Transverse colon (tissue), 4 donors: ENCODE measurements around the gene PRKCZ. TPM values are rescaled to one million over a fixed set of nuclear protein-coding genes. Genes with fewer than 3 reads are reported as not detected.

Experiments
- DNase-seq: peaks from one replicate; pipeline ENCODE4 v3.0.0-alpha.2; 2019
- H3K27ac ChIP-seq, 4 donors: fragments of 200-600 bp; sonication (generic); 2 replicates each; pipeline ENCODE4 v1.5.1; 2016 to 2018; ENCODE audit warnings: inconsistent platforms in 4 of 4
- H3K27me3 ChIP-seq: fragments of 200-600 bp; sonication (generic); 2 replicates; pipeline ENCODE4 v1.5.1; 2017; ENCODE audit warnings: inconsistent platforms
- H3K36me3 ChIP-seq, 4 donors: fragments of 200-600 bp; sonication (generic); 2 replicates each; pipeline ENCODE4 v1.5.1; 2017 to 2019; ENCODE audit warnings: inconsistent platforms in 4 of 4
- H3K4me1 ChIP-seq, 4 donors: fragments of 200-600 bp; sonication (generic); 2 replicates each; pipeline ENCODE4 v1.5.1; 2017 to 2020; ENCODE audit warnings: inconsistent platforms in 4 of 4
- H3K4me3 ChIP-seq, 4 donors: fragments of 200-600 bp; sonication (generic); 1 replicate in 1 of 4; 2 replicates in 3 of 4; pipeline versions ENCODE4 v1.5.1 to v1.6.1; 2017 to 2019; ENCODE audit warnings: inconsistent platforms in 4 of 4
- H3K9me3 ChIP-seq, 2 donors: fragments of 200-600 bp; sonication (generic); 2 replicates each; pipeline ENCODE4 v1.5.1; 2017 to 2019; ENCODE audit warnings: inconsistent platforms in 2 of 2
- EP300 ChIP-seq: sonication (generic); formaldehyde crosslinking; IDR thresholded peaks from one replicate; pipeline ENCODE4 v1.6.1; 2017; ENCODE audit warnings: antibody characterized with exemption, low read depth
- POLR2A ChIP-seq: fragments of 450-650 bp; IDR thresholded peaks from one replicate; pipeline ENCODE4 v1.6.1; 2016; ENCODE audit warnings: antibody characterized with exemption, mild to moderate bottlenecking, moderate library complexity
- POLR2AphosphoS5 ChIP-seq, 3 donors: sonication (generic); formaldehyde crosslinking; IDR thresholded peaks; one replicate each; pipeline ENCODE4 v1.6.1; 2016; ENCODE audit warnings: antibody characterized with exemption in 3 of 3
- WGBS, 2 donors: methylation state at CpG; one replicate each; pipeline ENCODE4 v1.1.5; 2018; ENCODE audit warnings: low coverage in 1 of 2; 5-methylcytosine and 5-hydroxymethylcytosine counted together
- in situ Hi-C, 4 donors: fragments of 200-750 bp; cut with MboI; loops; one replicate each; pipeline versions ENCODE4 v1.15.0 to v1.15.1; 2017; ENCODE audit warnings: low sequenced_read_pairs in 3 of 4, low pct_ligation_motif_present in 1 of 4, low pct_unique_long_range_greater_than_20kb in 1 of 4
- intact Hi-C: fragments of 100-400 bp; cut with DNase I; formaldehyde crosslinking; loops from one replicate; pipeline ENCODE4 v1.15.1; 2023; ENCODE audit warnings: low total_unique reads
- total RNA-seq, 4 donors: library from RNA; depleted of rRNA; stranded (reverse); fragments of >200 nt; gene quantifications; one replicate each; pipeline ENCODE4 v1.1.0, GENCODE V29; 2016
- TF ChIP-seq, protein P1 (sequence below), 5 experiments: fragments of 200-600 bp in 3 of 5; fragments of 450-650 bp in 2 of 5; sonication (generic) in 3 of 5; IDR thresholded peaks; 1 replicate in 2 of 5; 2 replicates in 3 of 5; pipeline ENCODE4 v1.5.1; 2016 to 2017; ENCODE audit warnings: antibody characterized with exemption in 5 of 5, inconsistent platforms in 3 of 5, mild to moderate bottlenecking in 2 of 5, moderate library complexity in 1 of 5

Gene PRKCZ
- total RNA-seq, 4 donors from 2014 or later, result 48.6 to 96.7 (median 54.4) TPM

DNA sequence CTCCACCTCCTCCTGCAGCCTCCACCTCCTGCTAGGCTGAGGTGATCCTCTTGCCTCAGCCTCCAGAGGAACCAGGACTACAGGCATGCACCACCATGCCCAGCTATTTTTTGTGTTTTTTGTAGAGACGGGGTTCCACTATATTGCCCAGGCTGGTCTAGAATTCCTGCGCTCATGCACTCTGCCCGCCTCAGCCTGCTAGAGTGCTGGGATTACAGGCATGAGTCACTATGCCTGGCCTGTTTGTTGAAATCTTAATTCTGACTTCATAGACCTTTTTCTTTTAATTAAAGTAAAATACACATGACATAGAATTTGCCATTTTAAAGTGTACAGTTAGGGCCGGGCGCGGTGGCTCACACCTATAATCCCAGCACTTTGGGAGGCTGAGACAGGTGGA lies 101.7 kb downstream of the PRKCZ start:
- H3K27me3 ChIP-seq, result no peaks in the 10 kb centered on the region
- no peak overlapping the region for H3K27ac ChIP-seq
- H3K4me3 ChIP-seq, result no peak overlapping the region
- in situ Hi-C loops (no loop called here), intact Hi-C loops (no loop called here)
- H3K4me1 ChIP-seq, result no peaks in the 10 kb centered on the region
- H3K9me3 ChIP-seq, result no peaks in the 10 kb centered on the region
- H3K36me3 ChIP-seq, result no peaks in the 10 kb centered on the region
- WGBS, 2 donors, result 76 to 100% methylated on average over 2 to 6 of the region's 6 CpGs
- TF ChIP-seq, protein P1, sequence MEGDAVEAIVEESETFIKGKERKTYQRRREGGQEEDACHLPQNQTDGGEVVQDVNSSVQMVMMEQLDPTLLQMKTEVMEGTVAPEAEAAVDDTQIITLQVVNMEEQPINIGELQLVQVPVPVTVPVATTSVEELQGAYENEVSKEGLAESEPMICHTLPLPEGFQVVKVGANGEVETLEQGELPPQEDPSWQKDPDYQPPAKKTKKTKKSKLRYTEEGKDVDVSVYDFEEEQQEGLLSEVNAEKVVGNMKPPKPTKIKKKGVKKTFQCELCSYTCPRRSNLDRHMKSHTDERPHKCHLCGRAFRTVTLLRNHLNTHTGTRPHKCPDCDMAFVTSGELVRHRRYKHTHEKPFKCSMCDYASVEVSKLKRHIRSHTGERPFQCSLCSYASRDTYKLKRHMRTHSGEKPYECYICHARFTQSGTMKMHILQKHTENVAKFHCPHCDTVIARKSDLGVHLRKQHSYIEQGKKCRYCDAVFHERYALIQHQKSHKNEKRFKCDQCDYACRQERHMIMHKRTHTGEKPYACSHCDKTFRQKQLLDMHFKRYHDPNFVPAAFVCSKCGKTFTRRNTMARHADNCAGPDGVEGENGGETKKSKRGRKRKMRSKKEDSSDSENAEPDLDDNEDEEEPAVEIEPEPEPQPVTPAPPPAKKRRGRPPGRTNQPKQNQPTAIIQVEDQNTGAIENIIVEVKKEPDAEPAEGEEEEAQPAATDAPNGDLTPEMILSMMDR (IDR thresholded peaks at IDR 0.05), result no peak
- TF ChIP-seq POLR2A (no peak), EP300 (no peak), POLR2AphosphoS5 (IDR thresholded peaks at IDR 0.05) (no peak)
- DNase-seq, result no peak

DNA sequence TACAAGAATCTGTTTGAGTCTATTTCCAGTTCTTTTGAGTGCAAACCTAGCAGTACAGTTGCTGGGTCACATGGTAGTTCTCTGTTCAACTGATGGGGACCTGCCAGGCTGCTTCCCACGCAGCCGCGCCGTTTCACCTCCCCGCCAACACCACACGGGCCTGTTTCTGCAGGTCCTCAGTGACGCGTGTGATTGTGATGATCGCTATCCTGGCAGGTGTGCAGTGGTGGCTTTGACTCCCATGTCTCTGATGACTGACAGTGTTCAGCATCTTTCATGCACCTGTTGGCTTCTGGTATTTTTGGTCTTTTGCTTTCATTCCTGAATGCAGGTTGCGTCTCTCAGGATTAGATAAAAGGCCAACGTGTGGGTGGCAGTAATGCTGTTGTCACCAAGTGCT lies 102.7 kb downstream of the PRKCZ start:
- H3K4me3 ChIP-seq, result no peak overlapping the region
- H3K27me3 ChIP-seq, result no peaks in the 10 kb centered on the region
- no peaks in the 10 kb centered on the region for H3K4me1 ChIP-seq
- DNase-seq, result no peak
- TF ChIP-seq EP300, result no peak
- TF ChIP-seq POLR2A, result no peak
- TF ChIP-seq, protein P1 (IDR thresholded peaks at IDR 0.05), result no peak
- TF ChIP-seq POLR2AphosphoS5 (IDR thresholded peaks at IDR 0.05), result no peak
- H3K27ac ChIP-seq, result no peak overlapping the region
- intact Hi-C loops, result no loop called here
- 91 to 100% methylated on average over 1 to 11 of the region's 11 CpGs for WGBS, 2 donors
- no peaks in the 10 kb centered on the region for H3K36me3 ChIP-seq
- in situ Hi-C loops, result no loop called here
- no peaks in the 10 kb centered on the region for H3K9me3 ChIP-seq

DNA sequence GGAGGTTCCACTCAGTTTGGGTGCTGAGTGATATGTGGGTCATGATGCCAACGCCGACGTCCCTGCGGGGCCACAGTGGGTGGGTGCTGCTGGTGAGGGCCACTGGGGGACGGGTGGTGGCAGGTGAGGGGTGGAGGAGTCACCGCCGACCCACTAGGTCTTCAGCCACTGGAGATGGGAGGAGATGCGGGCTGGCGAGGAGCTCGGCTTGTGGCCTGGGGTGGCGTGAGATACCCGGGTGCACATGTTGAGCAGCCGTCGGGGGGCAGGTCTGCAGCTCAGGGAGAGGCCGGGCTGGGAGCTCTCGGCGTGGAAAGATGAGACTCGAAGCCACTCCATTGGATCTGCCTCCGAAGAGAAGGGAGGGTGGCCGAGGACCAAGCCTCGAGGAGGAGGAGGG lies 103.8 kb downstream of the PRKCZ start:
- no peaks in the 10 kb centered on the region for H3K4me1 ChIP-seq
- no peak for DNase-seq
- intact Hi-C loops, result no loop called here
- H3K9me3 ChIP-seq, result no peaks in the 10 kb centered on the region
- H3K27ac ChIP-seq, result no peak overlapping the region
- H3K36me3 ChIP-seq, result no peaks in the 10 kb centered on the region
- no peaks in the 10 kb centered on the region for H3K27me3 ChIP-seq
- H3K4me3 ChIP-seq, result no peak overlapping the region
- TF ChIP-seq, protein P1 (IDR thresholded peaks at IDR 0.05), result no peak
- no peak for TF ChIP-seq POLR2A
- no peak for TF ChIP-seq POLR2AphosphoS5 (IDR thresholded peaks at IDR 0.05)
- no peak for TF ChIP-seq EP300
- in situ Hi-C loops, result no loop called here
- 93% methylated on average over 21 of the region's 21 CpGs; no CpG with 5 or more reads in 1 of the 2 donors for WGBS, 2 donors

DNA sequence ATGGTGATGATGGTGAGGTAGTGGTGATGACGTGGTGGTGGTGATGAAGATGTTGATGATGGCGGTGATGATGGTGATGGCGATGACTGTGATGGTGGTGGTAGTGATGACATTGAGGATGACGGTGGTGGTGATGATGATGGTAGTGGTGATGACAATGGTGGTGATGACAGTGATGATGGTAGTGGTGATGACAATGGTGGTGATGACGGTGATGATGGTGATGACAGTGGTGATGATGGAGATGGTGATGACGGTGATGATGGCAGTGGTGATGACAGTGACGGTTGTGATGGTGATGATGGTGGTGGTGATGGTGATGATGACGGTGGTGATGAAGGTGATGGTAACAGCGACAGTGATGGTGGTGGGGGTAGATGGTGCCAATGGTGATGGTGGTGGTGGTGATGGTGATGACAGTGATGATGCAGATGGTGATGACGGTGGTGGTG lies 105.0 kb downstream of the PRKCZ start:
- Histone ChIP-seq H3K4me3 (no peak overlapping the region), H3K9me3 (no peaks in the 10 kb centered on the region), H3K27me3 (no peaks in the 10 kb centered on the region), H3K36me3 (no peaks in the 10 kb centered on the region), H3K27ac (no peak overlapping the region), H3K4me1 (no peaks in the 10 kb centered on the region)
- in situ Hi-C loops (no loop called here), intact Hi-C loops (no loop called here)
- no peak for DNase-seq
- 95 to 96% methylated on average over 8 to 10 of the region's 10 CpGs for WGBS, 2 donors
- TF ChIP-seq POLR2AphosphoS5 (IDR thresholded peaks at IDR 0.05) (no peak), POLR2A (no peak), EP300 (no peak)
- TF ChIP-seq, protein P1 (IDR thresholded peaks at IDR 0.05), result no peak
